Ishikawa (cell line): ENCODE data around the gene ARGFX.

ENCODE experiments used
- CEBPB ChIP-seq: IDR thresholded peaks from 2 replicates; pipeline ENCODE4 v1.6.1; 2012
- CREB1 ChIP-seq: IDR thresholded peaks from 2 replicates; pipeline ENCODE4 v1.6.1; 2012; ENCODE audit warnings: low read depth
- NFIC ChIP-seq: IDR thresholded peaks from 2 replicates; pipeline ENCODE4 v1.6.1; 2012
- RAD21 ChIP-seq: IDR thresholded peaks from 2 replicates; pipeline ENCODE4 v1.6.1; 2012; ENCODE audit warnings: low read depth
- REST ChIP-seq: IDR thresholded peaks from 2 replicates; pipeline ENCODE4 v1.6.1; 2012; ENCODE audit warnings: low read depth, mild to moderate bottlenecking
- TAF1 ChIP-seq: IDR thresholded peaks from 2 replicates; pipeline ENCODE4 v1.6.1; 2012; ENCODE audit warnings: low read depth, mild to moderate bottlenecking
- YY1 ChIP-seq: IDR thresholded peaks from 2 replicates; pipeline ENCODE4 v1.6.1; 2012; ENCODE audit warnings: low read depth
- TF ChIP-seq, protein P1 (sequence below): IDR thresholded peaks from 2 replicates; pipeline ENCODE4 v1.6.1; 2012

GRCh38 chr3:121592856-121593702, 25.3 kb downstream of the ARGFX start, which contains the start of gene FBXO40:
- TF ChIP-seq NFIC (no peak), REST (no peak), CREB1 (no peak), CEBPB (no peak), RAD21 (no peak), YY1 (no peak), TAF1 (no peak)
- TF ChIP-seq, protein P1, sequence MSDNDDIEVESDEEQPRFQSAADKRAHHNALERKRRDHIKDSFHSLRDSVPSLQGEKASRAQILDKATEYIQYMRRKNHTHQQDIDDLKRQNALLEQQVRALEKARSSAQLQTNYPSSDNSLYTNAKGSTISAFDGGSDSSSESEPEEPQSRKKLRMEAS = no peak
